ENCODE measurements around the gene IFIH1. TPM values are rescaled to one million over a fixed set of nuclear protein-coding genes. Genes with fewer than 3 reads are reported as not detected.

The IFIH1 gene
- total RNA-seq, 1 donor from 2014 or later: 38.1 TPM

GRCh38 chr2:162226836-162227235, 91.6 kb downstream of the IFIH1 start:
- intact Hi-C loops (cut with DNase I): loop anchor here (10.0 kb wide), 1 partner anchor 68 kb away; no protein-coding TSS in a partner anchor
- TF ChIP-seq CTCF (IDR thresholded peaks at IDR 0.05): no peak
- ATAC-seq (no peak), DNase-seq (no peak)
- Histone ChIP-seq H3K27me3 (no peaks in the 10 kb centered on the region), H3K9me3 (no peaks in the 10 kb centered on the region), H3K4me3 (no peak overlapping the region), H3K27ac (no peak overlapping the region), H3K4me1 (no peaks in the 10 kb centered on the region), H3K36me3 (no peaks in the 10 kb centered on the region)

- no peak overlapping the region for H3K4me3 ChIP-seq
- H3K27me3 ChIP-seq: no peaks in the 10 kb centered on the region
- H3K36me3 ChIP-seq: no peaks in the 10 kb centered on the region
- ATAC-seq (peak; percentile 99), DNase-seq (peak; percentile 87)
- no peaks in the 10 kb centered on the region for H3K4me1 ChIP-seq
- H3K27ac ChIP-seq: no peak overlapping the region
- intact Hi-C loops (cut with DNase I): loop anchor here (10.0 kb wide), 1 partner anchor 74 kb away; no protein-coding TSS in a partner anchor
- H3K9me3 ChIP-seq: no peaks in the 10 kb centered on the region
- peak; percentile 93 for TF ChIP-seq CTCF (IDR thresholded peaks at IDR 0.05)
Measured at GRCh38 chr2:162221064-162221463, 97.4 kb downstream of the IFIH1 start.

- Histone ChIP-seq H3K27ac (no peak overlapping the region), H3K36me3 (no peaks in the 10 kb centered on the region), H3K9me3 (no peaks in the 10 kb centered on the region), H3K4me1 (no peaks in the 10 kb centered on the region), H3K4me3 (no peak overlapping the region), H3K27me3 (no peaks in the 10 kb centered on the region)
- no peak for DNase-seq
- ATAC-seq: no peak
- intact Hi-C loops (cut with DNase I): loop anchor here (10.0 kb wide), 1 partner anchor 74 kb away; no protein-coding TSS in a partner anchor
- no peak for TF ChIP-seq CTCF (IDR thresholded peaks at IDR 0.05)
Measured at GRCh38 chr2:162220368-162220767, 98.1 kb downstream of the IFIH1 start.

GRCh38 chr2:162219426-162219825, 99.1 kb downstream of the IFIH1 start:
- no peaks in the 10 kb centered on the region for H3K4me1 ChIP-seq
- H3K27ac ChIP-seq: no peak overlapping the region
- DNase-seq (no peak), ATAC-seq (no peak)
- H3K9me3 ChIP-seq: no peaks in the 10 kb centered on the region
- intact Hi-C loops (cut with DNase I): no loop called here
- no peak overlapping the region for H3K4me3 ChIP-seq
- H3K36me3 ChIP-seq: no peaks in the 10 kb centered on the region
- no peak for TF ChIP-seq CTCF (IDR thresholded peaks at IDR 0.05)
- H3K27me3 ChIP-seq: no peaks in the 10 kb centered on the region

- no peak for ATAC-seq
- Histone ChIP-seq H3K4me1 (no peaks in the 10 kb centered on the region), H3K4me3 (no peak overlapping the region), H3K27ac (no peak overlapping the region), H3K9me3 (no peaks in the 10 kb centered on the region), H3K36me3 (no peaks in the 10 kb centered on the region), H3K27me3 (no peaks in the 10 kb centered on the region)
- no peak for TF ChIP-seq CTCF (IDR thresholded peaks at IDR 0.05)
- intact Hi-C loops (cut with DNase I): no loop called here
- no peak for DNase-seq
Measured at GRCh38 chr2:162217598-162217997, 100.9 kb downstream of the IFIH1 start.

Other genes starting within 250 kb of the IFIH1 start
- gene DPP4, start 244.5 kb downstream of the IFIH1 start, total RNA-seq: 30.7 TPM
- gene GCG, start 166.4 kb downstream of the IFIH1 start, total RNA-seq: not detected
- 5.4 TPM for gene FAP, start 75.2 kb downstream of the IFIH1 start, total RNA-seq
- 64.8 TPM for gene GCA, start 25.4 kb upstream of the IFIH1 start, total RNA-seq